Immature natural killer cell (primary cell): ENCODE measurements around the gene TCP1. TPM values are rescaled to one million over a fixed set of nuclear protein-coding genes. Genes with fewer than 3 reads are reported as not detected.
"Not testable (repeated sequence)": the region's sequence is repeated elsewhere in the genome, so short reads cannot be mapped to it uniquely, and the experiment has no call there.

Source experiments
- DNase-seq, 3 donors: peaks; one replicate each; pipeline ENCODE4 v3.0.0; 2022; ENCODE audit warnings: mixed read lengths in 1 of 3
- H3K27ac Mint-ChIP-seq, 6 donors: one replicate each; pipeline ENCODE4 v1.8.0; 2020; ENCODE audit warnings: mixed read lengths in 6 of 6, mild to moderate bottlenecking in 5 of 6, inconsistent platforms in 4 of 6, moderate library complexity in 3 of 6
- H3K27me3 Mint-ChIP-seq, 3 donors: one replicate each; pipeline ENCODE4 v1.8.0; 2020 to 2021; ENCODE audit warnings: low read depth in 3 of 3, mild to moderate bottlenecking in 3 of 3, mixed read lengths in 3 of 3, moderate library complexity in 3 of 3, inconsistent platforms in 1 of 3
- H3K36me3 Mint-ChIP-seq, 3 donors: one replicate each; pipeline ENCODE4 v1.8.0; 2020; ENCODE audit warnings: mixed read lengths in 3 of 3, inconsistent platforms in 2 of 3, mild to moderate bottlenecking in 2 of 3
- H3K4me1 Mint-ChIP-seq, 2 donors: one replicate each; pipeline ENCODE4 v1.8.0; 2020; ENCODE audit warnings: inconsistent platforms in 2 of 2, mild to moderate bottlenecking in 2 of 2, mixed read lengths in 2 of 2, moderate library complexity in 1 of 2
- H3K4me3 Mint-ChIP-seq, 5 donors: one replicate each; pipeline ENCODE4 v1.8.0; 2020; ENCODE audit warnings: mild to moderate bottlenecking in 5 of 5, mixed read lengths in 5 of 5, inconsistent platforms in 3 of 5, moderate library complexity in 3 of 5
- H3K9me3 Mint-ChIP-seq, 6 donors: one replicate each; pipeline ENCODE4 v1.8.0; 2020; ENCODE audit warnings: mild to moderate bottlenecking in 6 of 6, mixed read lengths in 6 of 6, inconsistent platforms in 4 of 6, moderate library complexity in 3 of 6
- polyA plus RNA-seq, 3 donors: library from polyadenylated mRNA; unstranded; fragments of 300-500 nt; fragmentation: Illumina TruSeq; gene quantifications; one replicate each; pipeline ENCODE4 v1.2.3, GENCODE V29; 2021

The TCP1 gene
- polyA plus RNA-seq, 3 donors from 2014 or later: 69.0 to 107 (median 101) TPM

DNA sequence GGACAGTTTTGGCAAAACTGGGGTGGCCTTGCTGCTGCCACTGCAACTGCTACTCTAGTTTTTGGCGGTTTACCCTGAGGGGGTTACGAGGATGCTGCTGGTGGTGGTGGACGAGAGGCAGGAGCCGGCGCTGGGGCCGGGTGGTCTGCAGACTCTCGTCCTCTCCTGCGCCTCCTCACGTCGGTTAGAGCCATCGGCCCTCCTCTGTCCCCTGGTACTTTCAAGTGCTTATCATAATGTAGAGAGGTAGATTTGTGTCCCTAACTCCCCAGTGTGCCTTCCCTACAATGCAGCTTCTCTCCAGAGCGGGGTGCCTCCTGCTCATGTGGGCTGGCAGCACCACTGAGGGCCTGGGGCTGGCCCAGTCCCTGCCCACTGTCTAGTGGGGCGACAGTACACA is 36.6 kb upstream of the TCP1 start:
- Mint-ChIP-seq H3K27ac (no peak overlapping the region), H3K36me3 (peaks cover 0 to 3% (median 0%) of the 10 kb centered on the region in 3 donors), H3K9me3 (no peaks in the 10 kb centered on the region), H3K4me3 (no peak overlapping the region), H3K4me1 (peaks cover 3 to 7% of the 10 kb centered on the region in 2 donors), H3K27me3 (peaks cover 0 to 1% (median 0%) of the 10 kb centered on the region in 3 donors)
- DNase-seq: no peak

DNA sequence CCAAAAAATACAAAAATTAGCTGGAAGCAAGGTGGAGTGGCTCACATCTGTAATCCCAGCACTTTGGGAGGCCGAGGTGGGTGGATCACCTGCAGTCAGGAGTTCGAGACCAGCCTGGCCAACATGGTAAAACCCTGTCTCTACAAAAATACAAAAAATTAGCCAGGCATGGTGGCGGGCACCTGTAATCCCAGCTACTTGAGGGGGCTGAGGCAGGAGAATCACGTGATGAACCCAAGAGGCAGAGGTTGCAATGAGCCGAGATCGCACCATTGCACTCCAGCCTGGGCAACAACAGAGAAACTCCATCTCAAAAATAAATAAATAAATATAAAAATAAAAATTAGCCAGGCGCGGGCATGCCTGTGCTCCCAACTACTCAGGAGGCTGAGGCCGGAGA is 35.3 kb upstream of the TCP1 start:
- H3K4me1 Mint-ChIP-seq: peaks cover 16 to 20% of the 10 kb centered on the region in 2 donors
- not testable (repeated sequence) for H3K36me3 Mint-ChIP-seq, H3K27me3 Mint-ChIP-seq, H3K27ac Mint-ChIP-seq, H3K9me3 Mint-ChIP-seq, H3K4me3 Mint-ChIP-seq, DNase-seq

- Mint-ChIP-seq H3K36me3 (peaks cover 0 to 6% (median 3%) of the 10 kb centered on the region in 3 donors), H3K27me3 (peaks cover 0 to 1% (median 0%) of the 10 kb centered on the region in 3 donors), H3K4me3 (no peak overlapping the region), H3K27ac (no peak overlapping the region), H3K9me3 (no peaks in the 10 kb centered on the region), H3K4me1 (peaks cover 23 to 25% of the 10 kb centered on the region in 2 donors)
- no peak for DNase-seq
These were observed 34.6 kb upstream of the TCP1 start for GRCh38 chr6:159823953-159824352.

- H3K27ac Mint-ChIP-seq: peak overlapping the region in 1 of 6 donors; percentile 86
- peaks cover 0 to 2% (median 1%) of the 10 kb centered on the region in 3 donors for H3K27me3 Mint-ChIP-seq
- no peak for DNase-seq
- no peaks in the 10 kb centered on the region for H3K9me3 Mint-ChIP-seq
- H3K4me1 Mint-ChIP-seq: peaks cover 23 to 25% of the 10 kb centered on the region in 2 donors
- peak overlapping the region in 2 of 5 donors; percentile 51 to 84 for H3K4me3 Mint-ChIP-seq
- peaks cover 0 to 6% (median 3%) of the 10 kb centered on the region in 3 donors for H3K36me3 Mint-ChIP-seq
These were observed 32.3 kb upstream of the TCP1 start for GRCh38 chr6:159821726-159822125.

GRCh38 chr6:159821122-159821521 is 31.7 kb upstream of the TCP1 start:
- peaks cover 0 to 2% (median 1%) of the 10 kb centered on the region in 3 donors for H3K27me3 Mint-ChIP-seq
- DNase-seq: no peak
- H3K27ac Mint-ChIP-seq: peak overlapping the region in 2 of 6 donors; percentile 10 to 86
- peaks cover 23 to 25% of the 10 kb centered on the region in 2 donors for H3K4me1 Mint-ChIP-seq
- no peaks in the 10 kb centered on the region for H3K9me3 Mint-ChIP-seq
- peaks cover 0 to 6% (median 3%) of the 10 kb centered on the region in 3 donors for H3K36me3 Mint-ChIP-seq
- H3K4me3 Mint-ChIP-seq: peak overlapping the region in 4 of 5 donors; percentile 4 to 84 (median 64)

DNA sequence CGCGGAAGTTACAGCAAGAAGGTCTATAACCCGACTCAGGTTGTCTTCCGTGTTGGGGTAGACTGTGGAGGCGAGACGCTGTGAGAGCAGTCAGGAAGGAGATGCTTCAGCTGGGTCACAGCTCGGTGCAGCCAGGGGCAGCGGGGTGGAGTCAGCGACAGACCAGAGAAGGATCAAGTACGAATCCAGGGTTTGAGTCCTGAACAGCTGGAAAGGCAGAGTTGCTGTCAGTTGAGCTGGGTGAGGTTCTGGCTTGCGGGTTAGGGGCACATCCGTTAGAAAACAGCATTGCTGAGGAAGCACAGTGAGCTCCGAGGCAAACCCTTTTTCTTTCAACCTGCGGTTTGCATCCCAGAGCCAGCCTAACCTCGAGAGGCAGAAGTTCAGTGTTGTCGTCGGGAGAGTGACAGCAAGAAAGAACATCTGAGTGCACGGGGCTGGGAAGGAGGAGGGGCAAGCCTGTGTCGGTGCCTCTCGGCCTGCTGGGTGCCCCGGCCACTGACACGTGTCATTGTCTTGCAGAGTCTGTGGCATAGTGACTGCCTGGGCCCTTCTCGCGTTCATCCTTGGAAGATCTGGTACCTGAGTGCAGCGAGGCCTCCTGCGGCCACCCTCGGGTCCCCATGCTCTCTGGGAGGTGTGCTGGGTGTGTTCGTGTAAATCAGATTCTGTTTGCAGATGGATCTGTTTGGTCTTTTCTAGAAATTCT is 30.7 kb upstream of the TCP1 start:
- peaks cover 23 to 25% of the 10 kb centered on the region in 2 donors for H3K4me1 Mint-ChIP-seq
- H3K4me3 Mint-ChIP-seq: peak overlapping the region; percentile 78 to 90 (median 84)
- peak overlapping the region; percentile 64 to 90 (median 80) for H3K27ac Mint-ChIP-seq
- no peaks in the 10 kb centered on the region for H3K9me3 Mint-ChIP-seq
- peak; percentile 5 to 25 (median 17) for DNase-seq
- peaks cover 0 to 2% (median 1%) of the 10 kb centered on the region in 3 donors for H3K27me3 Mint-ChIP-seq
- H3K36me3 Mint-ChIP-seq: peaks cover 0 to 6% (median 3%) of the 10 kb centered on the region in 3 donors

GRCh38 chr6:159819098-159819497 is 29.7 kb upstream of the TCP1 start:
- Mint-ChIP-seq H3K36me3 (peaks cover 0 to 8% (median 2%) of the 10 kb centered on the region in 3 donors), H3K4me3 (peak overlapping the region in 3 of 5 donors; percentile 78 to 84 (median 84)), H3K4me1 (peaks cover 23 to 25% of the 10 kb centered on the region in 2 donors), H3K27me3 (peaks cover 0 to 2% (median 1%) of the 10 kb centered on the region in 3 donors), H3K27ac (peak overlapping the region in 2 of 6 donors; percentile 68 to 86), H3K9me3 (no peaks in the 10 kb centered on the region)
- no peak for DNase-seq

GRCh38 chr6:159817951-159818739 is 28.7 kb upstream of the TCP1 start:
- peaks cover 23 to 25% of the 10 kb centered on the region in 2 donors for H3K4me1 Mint-ChIP-seq
- no peak overlapping the region for H3K27ac Mint-ChIP-seq
- peaks cover 0 to 10% (median 0%) of the 10 kb centered on the region in 3 donors for H3K36me3 Mint-ChIP-seq
- no peaks in the 10 kb centered on the region for H3K9me3 Mint-ChIP-seq
- H3K27me3 Mint-ChIP-seq: peaks cover 0 to 2% (median 0%) of the 10 kb centered on the region in 3 donors
- no peak overlapping the region for H3K4me3 Mint-ChIP-seq
- no peak for DNase-seq

- peaks cover 22 to 23% of the 10 kb centered on the region in 2 donors for H3K4me1 Mint-ChIP-seq
- not testable (repeated sequence) for H3K9me3 Mint-ChIP-seq, H3K27ac Mint-ChIP-seq, H3K27me3 Mint-ChIP-seq, DNase-seq, H3K4me3 Mint-ChIP-seq
- peaks cover 0 to 10% (median 4%) of the 10 kb centered on the region in 3 donors for H3K36me3 Mint-ChIP-seq
These were observed 27.4 kb upstream of the TCP1 start for GRCh38 chr6:159816775-159817174.

DNA sequence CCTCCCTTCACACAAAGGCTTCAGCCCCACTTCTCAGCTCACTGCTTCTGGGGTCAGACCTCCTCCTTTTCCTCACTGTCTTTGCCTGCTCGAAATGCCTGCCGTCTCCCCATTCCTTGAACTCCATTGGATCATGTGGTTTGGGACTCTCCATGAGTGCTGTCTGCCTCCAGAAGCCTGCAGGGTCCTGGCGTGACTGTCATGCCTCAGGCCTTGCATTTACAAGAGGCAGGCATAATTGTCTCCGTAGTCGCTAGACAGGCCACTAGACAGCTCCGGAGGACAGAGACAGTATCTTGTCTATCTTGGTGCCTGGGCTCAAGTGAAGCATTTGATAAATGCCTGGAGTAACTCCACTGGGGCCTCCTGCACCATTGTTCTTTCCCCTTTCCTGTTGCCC is 26.0 kb upstream of the TCP1 start:
- Mint-ChIP-seq H3K9me3 (no peaks in the 10 kb centered on the region), H3K36me3 (peaks cover 0 to 12% (median 10%) of the 10 kb centered on the region in 3 donors), H3K27me3 (peaks cover 0 to 2% (median 0%) of the 10 kb centered on the region in 3 donors), H3K4me3 (no peak overlapping the region), H3K4me1 (peaks cover 11 to 13% of the 10 kb centered on the region in 2 donors), H3K27ac (no peak overlapping the region)
- DNase-seq: no peak

DNA sequence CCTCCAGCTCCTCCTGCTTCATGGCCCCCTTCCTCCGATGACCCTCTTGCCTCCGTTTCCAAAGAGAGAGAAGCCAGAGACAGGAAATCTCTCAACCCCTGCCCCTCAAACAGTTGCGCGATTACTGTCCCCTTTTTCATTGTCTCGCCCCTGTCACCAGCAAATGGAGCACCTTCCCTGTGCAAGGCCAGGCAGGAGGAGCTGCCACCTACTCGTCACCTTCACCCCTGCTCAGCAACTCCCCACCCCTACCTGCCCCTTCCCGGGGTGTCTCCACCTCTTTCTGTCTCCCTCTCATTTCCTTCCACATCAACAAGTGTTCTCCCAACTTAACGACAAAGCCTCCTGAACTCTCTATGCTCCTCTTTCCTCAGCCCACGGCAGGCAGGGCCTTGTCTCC is 24.4 kb upstream of the TCP1 start:
- peaks cover 0 to 13% (median 10%) of the 10 kb centered on the region in 3 donors for H3K36me3 Mint-ChIP-seq

GRCh38 chr6:159809149-159809548 is 19.7 kb upstream of the TCP1 start:
- no peaks in the 10 kb centered on the region for H3K27me3 Mint-ChIP-seq
- no peaks in the 10 kb centered on the region for H3K4me1 Mint-ChIP-seq
- H3K9me3 Mint-ChIP-seq: no peaks in the 10 kb centered on the region
- H3K36me3 Mint-ChIP-seq: peaks cover 0 to 13% (median 12%) of the 10 kb centered on the region in 3 donors
- no peak for DNase-seq
- H3K27ac Mint-ChIP-seq: no peak overlapping the region
- H3K4me3 Mint-ChIP-seq: no peak overlapping the region

More for the DNA sequence above, 24.4 kb upstream of the TCP1 start:
- Mint-ChIP-seq H3K4me1 (no peaks in the 10 kb centered on the region), H3K4me3 (no peak overlapping the region), H3K9me3 (no peaks in the 10 kb centered on the region), H3K27ac (no peak overlapping the region), H3K27me3 (peaks cover 0 to 2% (median 0%) of the 10 kb centered on the region in 3 donors)
- no peak for DNase-seq

DNA sequence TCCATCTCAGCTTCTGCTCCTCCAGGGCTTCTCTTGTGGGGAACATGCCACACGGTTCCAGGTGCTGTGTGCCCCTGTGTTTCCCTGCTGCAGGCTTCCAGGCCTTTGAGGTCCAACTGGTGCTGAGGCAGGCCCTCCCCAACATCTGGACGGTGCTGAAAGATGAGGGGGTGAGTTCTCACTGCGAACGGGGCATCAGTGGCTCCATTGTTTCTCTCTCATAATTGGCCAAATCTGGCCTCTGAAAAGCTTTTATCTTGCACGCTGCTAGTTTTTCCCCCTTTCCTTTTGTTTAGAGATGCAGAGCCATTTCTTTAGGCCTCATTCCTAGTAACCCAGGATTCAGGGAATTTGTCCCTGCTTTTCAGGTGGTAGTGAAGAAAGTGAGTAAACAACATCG is 19.2 kb upstream of the TCP1 start:
- no peaks in the 10 kb centered on the region for H3K9me3 Mint-ChIP-seq
- H3K27ac Mint-ChIP-seq: peak overlapping the region in 1 of 6 donors; percentile 18
- no peak overlapping the region for H3K4me3 Mint-ChIP-seq
- no peaks in the 10 kb centered on the region for H3K4me1 Mint-ChIP-seq
- H3K36me3 Mint-ChIP-seq: peaks cover 0 to 13% (median 9%) of the 10 kb centered on the region in 3 donors
- no peak for DNase-seq
- H3K27me3 Mint-ChIP-seq: no peaks in the 10 kb centered on the region
